GM23338 (cell line): ENCODE results near the gene RNF145. TPM values are rescaled to one million over a fixed set of nuclear protein-coding genes. Genes with fewer than 3 reads are reported as not detected.

Experiments used
- ATAC-seq: fragments of 200-7000 bp; cut with Tn5 transposase; 3 replicates; pipeline ENCODE4 v1.9.1; 2020
- DNase-seq: peaks from one replicate; pipeline ENCODE4 v3.0.0-alpha.2; 2015; ENCODE audit warnings: low spot score
- H2AFZ ChIP-seq: fragments of 200-600 bp; sonication (generic); 2 replicates; pipeline ENCODE4 v1.8.0; 2016; ENCODE audit warnings: antibody characterized with exemption, mild to moderate bottlenecking, moderate library complexity
- H3F3A ChIP-seq: fragments of 200-600 bp; sonication (generic); replicated peaks from 2 replicates; pipeline ENCODE4 v1.8.0; 2017; ENCODE audit warnings: antibody characterized with exemption, mixed run types, low read depth
- H3K27ac ChIP-seq: fragments of 200-600 bp; sonication (generic); 2 replicates; pipeline ENCODE4 v1.6.1; 2016; ENCODE audit warnings: low read depth
- H3K27me3 ChIP-seq: fragments of 200-600 bp; sonication (generic); 2 replicates; pipeline ENCODE4 v1.8.0; 2016; ENCODE audit warnings: mild to moderate bottlenecking, mixed run types, moderate library complexity; ENCODE audit not compliant: insufficient read depth
- H3K36me3 ChIP-seq: fragments of 200-600 bp; sonication (generic); 2 replicates; pipeline ENCODE4 v1.8.0; 2016; ENCODE audit warnings: mild to moderate bottlenecking; ENCODE audit not compliant: insufficient read depth
- H3K4me1 ChIP-seq: fragments of 200-600 bp; sonication (generic); 2 replicates; pipeline ENCODE4 v1.8.0; 2016; ENCODE audit warnings: mild to moderate bottlenecking, moderate library complexity; ENCODE audit not compliant: insufficient read depth
- H3K4me2 ChIP-seq: fragments of 200-600 bp; sonication (generic); 2 replicates; pipeline ENCODE4 v1.7.1; 2017; ENCODE audit warnings: mixed run types
- H3K4me3 ChIP-seq: fragments of 200-600 bp; sonication (generic); 2 replicates; pipeline ENCODE4 v1.6.1; 2016; ENCODE audit warnings: mixed run types
- H3K79me2 ChIP-seq: fragments of 200-600 bp; sonication (generic); replicated peaks from 2 replicates; pipeline ENCODE4 v1.8.0; 2017; ENCODE audit warnings: mild to moderate bottlenecking; ENCODE audit not compliant: insufficient read depth
- H3K9me2 ChIP-seq: fragments of 200-600 bp; sonication (generic); 2 replicates; pipeline ENCODE4 v1.8.0; 2017; ENCODE audit not compliant: insufficient read depth
- H4K20me1 ChIP-seq: fragments of 200-600 bp; sonication (generic); replicated peaks from 2 replicates; pipeline ENCODE4 v1.8.0; 2017; ENCODE audit warnings: mild to moderate bottlenecking; ENCODE audit not compliant: insufficient read depth
- H3K27ac Mint-ChIP-seq: 2 replicates; pipeline ENCODE4 v1.8.0; 2020; ENCODE audit warnings: inconsistent platforms, mild to moderate bottlenecking, moderate library complexity, mixed read lengths
- H3K27me3 Mint-ChIP-seq: 3 replicates; pipeline ENCODE4 v1.8.0; 2022; ENCODE audit warnings: low read depth, mild to moderate bottlenecking, moderate library complexity, mixed read lengths, inconsistent platforms; ENCODE audit not compliant: insufficient read depth, poor library complexity
- H3K36me3 Mint-ChIP-seq: 3 replicates; pipeline ENCODE4 v1.8.0; 2021; ENCODE audit warnings: low read depth, mild to moderate bottlenecking, inconsistent platforms, moderate library complexity, mixed read lengths
- H3K4me1 Mint-ChIP-seq: 3 replicates; pipeline ENCODE4 v1.8.0; 2020; ENCODE audit warnings: mild to moderate bottlenecking, inconsistent platforms, mixed read lengths
- H3K4me3 Mint-ChIP-seq: 3 replicates; pipeline ENCODE4 v1.8.0; 2021; ENCODE audit warnings: moderate library complexity, mild to moderate bottlenecking, inconsistent platforms, mixed read lengths
- H3K9me3 Mint-ChIP-seq: 3 replicates; pipeline ENCODE4 v1.8.0; 2020; ENCODE audit warnings: moderate library complexity, mild to moderate bottlenecking, inconsistent platforms, mixed read lengths
- EZH2 ChIP-seq: fragments of 200-600 bp; sonication (generic); IDR thresholded peaks from one replicate; pipeline ENCODE4 v1.8.0; 2017; ENCODE audit warnings: antibody characterized with exemption, mild to moderate bottlenecking, low read depth; ENCODE audit not compliant: unreplicated experiment
- JUNB ChIP-seq: IDR thresholded peaks from one replicate; pipeline ENCODE4 v1.6.1; 2016; ENCODE audit warnings: antibody characterized with exemption; ENCODE audit not compliant: unreplicated experiment
- NANOG ChIP-seq: IDR thresholded peaks from 2 replicates; pipeline ENCODE4 v1.6.1; 2016; ENCODE audit warnings: antibody characterized with exemption, borderline replicate concordance
- POLR2AphosphoS5 ChIP-seq: IDR thresholded peaks from 2 replicates; pipeline ENCODE4 v1.6.1; 2016; ENCODE audit warnings: antibody characterized with exemption, low read depth
- ZNF114 ChIP-seq: fragments of 250-450 bp; sonication (Bioruptor Pico); IDR thresholded peaks from 2 replicates; pipeline ENCODE4 v1.5.0; 2020; ENCODE audit warnings: mild to moderate bottlenecking, moderate library complexity
- polyA plus RNA-seq: library from polyadenylated mRNA; unstranded; fragments of >200 nt; fragmentation: Nextera tagmentation; extraction: Ambion mirVana; gene quantifications from 2 replicates; pipeline ENCODE4 v1.2.1, GENCODE V29; 2016
- total RNA-seq: library from RNA; depleted of rRNA; stranded (reverse); fragments of >200 nt; shearing (Covaris generic); gene quantifications from 2 replicates; pipeline ENCODE4 v1.2.3, GENCODE V29; 2014
- TF ChIP-seq, protein P1 (sequence below): IDR thresholded peaks from 2 replicates; pipeline ENCODE4 v1.6.1; 2016; ENCODE audit warnings: antibody characterized with exemption
- TF ChIP-seq, protein P2 (sequence below): fragments of 250-450 bp; sonication (Bioruptor Pico); IDR thresholded peaks from 2 replicates; pipeline ENCODE4 v1.5.0; 2020; ENCODE audit warnings: mild to moderate bottlenecking, moderate library complexity

RNF145 gene
- total and polyA plus RNA-seq, 2 experiments from 2014 or later = 15.6 to 43.5 TPM

DNA sequence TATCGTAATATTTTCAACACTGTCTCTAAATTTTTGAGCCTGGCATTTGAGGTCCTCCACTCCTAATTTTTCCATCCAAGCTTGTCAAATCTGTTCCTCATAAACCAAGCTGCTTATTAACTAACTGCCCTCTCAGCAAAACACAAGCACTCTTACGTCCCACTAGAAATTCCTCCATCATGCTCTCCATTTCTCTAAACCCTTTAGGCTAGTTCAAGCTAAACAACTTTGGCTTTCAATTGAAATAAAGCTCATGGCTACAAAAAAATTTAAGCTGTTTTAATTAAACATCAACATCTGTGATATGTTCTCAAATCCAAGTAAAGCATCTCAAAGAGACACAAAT lies 45.7 kb downstream of the RNF145 start:
- Histone ChIP-seq H3K4me3 (no peak overlapping the region), H3K27ac (no peak overlapping the region), H3K79me2 (no peaks in the 10 kb centered on the region), H3K27me3 (no peaks in the 10 kb centered on the region), H3K9me2 (no peaks in the 10 kb centered on the region), H3K36me3 (no peaks in the 10 kb centered on the region), H3K4me2 (no peak overlapping the region), H3F3A (no peaks in the 10 kb centered on the region), H4K20me1 (no peaks in the 10 kb centered on the region), H3K4me1 (no peaks in the 10 kb centered on the region; the same call in 1 of the 2 replicates), H2AFZ (no peak overlapping the region)
- no peak overlapping the region for H3K27ac Mint-ChIP-seq
- no peaks in the 10 kb centered on the region for H3K9me3 Mint-ChIP-seq
- H3K4me3 Mint-ChIP-seq = no peak overlapping the region
- H3K36me3 Mint-ChIP-seq = peaks cover 20% of the 10 kb centered on the region; the same call in 2 of the 3 replicates
- peaks cover 17% of the 10 kb centered on the region; the same call in 2 of the 3 replicates for H3K4me1 Mint-ChIP-seq
- H3K27me3 Mint-ChIP-seq = no peaks in the 10 kb centered on the region
- DNase-seq = no peak
- TF ChIP-seq JUNB (no peak), NANOG (no peak), EZH2 (no peak)
- ATAC-seq = no peak

DNA sequence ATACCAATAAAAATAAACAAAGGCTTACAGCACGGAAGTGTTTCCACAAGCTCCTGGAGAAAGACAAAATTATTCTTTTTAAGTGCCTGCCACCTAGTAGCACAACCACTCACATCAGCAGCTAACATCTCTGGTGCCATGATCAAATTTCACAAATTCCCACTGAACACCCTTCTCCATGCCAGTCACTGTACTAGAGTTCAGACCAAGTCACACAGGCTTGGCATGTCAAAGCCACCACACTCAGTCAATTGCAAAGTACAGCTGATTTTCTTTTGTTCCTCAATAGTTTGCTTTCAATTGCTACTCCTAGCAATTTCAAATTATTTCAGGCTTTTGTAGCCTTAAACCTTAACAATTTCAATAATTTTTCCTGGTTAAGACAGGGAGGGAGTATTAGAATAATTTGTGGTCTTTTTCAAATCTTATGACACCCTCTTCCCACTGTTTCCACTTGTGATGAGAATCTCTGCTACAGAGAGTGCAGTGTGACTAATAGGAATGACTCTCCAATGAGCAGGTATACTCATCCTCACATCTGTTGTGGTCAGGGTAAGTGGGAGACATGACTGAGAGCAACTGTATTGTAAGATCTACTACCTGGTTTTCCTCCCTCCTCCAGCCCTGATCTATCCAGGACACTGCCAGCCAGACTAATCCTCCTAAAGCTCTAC lies 46.2 kb downstream of the RNF145 start:
- Histone ChIP-seq H3K4me3 (no peak overlapping the region), H2AFZ (no peak overlapping the region), H3K36me3 (no peaks in the 10 kb centered on the region), H3K27me3 (no peaks in the 10 kb centered on the region), H3K4me2 (no peak overlapping the region), H3K27ac (no peak overlapping the region), H3K9me2 (no peaks in the 10 kb centered on the region), H3K4me1 (no peaks in the 10 kb centered on the region; the same call in 1 of the 2 replicates), H3F3A (no peaks in the 10 kb centered on the region), H4K20me1 (no peaks in the 10 kb centered on the region), H3K79me2 (no peaks in the 10 kb centered on the region)
- Mint-ChIP-seq H3K9me3 (no peaks in the 10 kb centered on the region), H3K4me1 (peaks cover 18% of the 10 kb centered on the region; the same call in 2 of the 3 replicates), H3K4me3 (no peak overlapping the region), H3K27me3 (no peaks in the 10 kb centered on the region), H3K36me3 (peaks cover 25% of the 10 kb centered on the region; the same call in 2 of the 3 replicates), H3K27ac (no peak overlapping the region)
- TF ChIP-seq POLR2AphosphoS5 (no peak), EZH2 (no peak), ZNF114 (CRISPR knock-in tag) (no peak), NANOG (no peak)
- TF ChIP-seq, protein P1, sequence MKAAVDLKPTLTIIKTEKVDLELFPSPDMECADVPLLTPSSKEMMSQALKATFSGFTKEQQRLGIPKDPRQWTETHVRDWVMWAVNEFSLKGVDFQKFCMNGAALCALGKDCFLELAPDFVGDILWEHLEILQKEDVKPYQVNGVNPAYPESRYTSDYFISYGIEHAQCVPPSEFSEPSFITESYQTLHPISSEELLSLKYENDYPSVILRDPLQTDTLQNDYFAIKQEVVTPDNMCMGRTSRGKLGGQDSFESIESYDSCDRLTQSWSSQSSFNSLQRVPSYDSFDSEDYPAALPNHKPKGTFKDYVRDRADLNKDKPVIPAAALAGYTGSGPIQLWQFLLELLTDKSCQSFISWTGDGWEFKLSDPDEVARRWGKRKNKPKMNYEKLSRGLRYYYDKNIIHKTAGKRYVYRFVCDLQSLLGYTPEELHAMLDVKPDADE = no peak
- TF ChIP-seq, protein P2, sequence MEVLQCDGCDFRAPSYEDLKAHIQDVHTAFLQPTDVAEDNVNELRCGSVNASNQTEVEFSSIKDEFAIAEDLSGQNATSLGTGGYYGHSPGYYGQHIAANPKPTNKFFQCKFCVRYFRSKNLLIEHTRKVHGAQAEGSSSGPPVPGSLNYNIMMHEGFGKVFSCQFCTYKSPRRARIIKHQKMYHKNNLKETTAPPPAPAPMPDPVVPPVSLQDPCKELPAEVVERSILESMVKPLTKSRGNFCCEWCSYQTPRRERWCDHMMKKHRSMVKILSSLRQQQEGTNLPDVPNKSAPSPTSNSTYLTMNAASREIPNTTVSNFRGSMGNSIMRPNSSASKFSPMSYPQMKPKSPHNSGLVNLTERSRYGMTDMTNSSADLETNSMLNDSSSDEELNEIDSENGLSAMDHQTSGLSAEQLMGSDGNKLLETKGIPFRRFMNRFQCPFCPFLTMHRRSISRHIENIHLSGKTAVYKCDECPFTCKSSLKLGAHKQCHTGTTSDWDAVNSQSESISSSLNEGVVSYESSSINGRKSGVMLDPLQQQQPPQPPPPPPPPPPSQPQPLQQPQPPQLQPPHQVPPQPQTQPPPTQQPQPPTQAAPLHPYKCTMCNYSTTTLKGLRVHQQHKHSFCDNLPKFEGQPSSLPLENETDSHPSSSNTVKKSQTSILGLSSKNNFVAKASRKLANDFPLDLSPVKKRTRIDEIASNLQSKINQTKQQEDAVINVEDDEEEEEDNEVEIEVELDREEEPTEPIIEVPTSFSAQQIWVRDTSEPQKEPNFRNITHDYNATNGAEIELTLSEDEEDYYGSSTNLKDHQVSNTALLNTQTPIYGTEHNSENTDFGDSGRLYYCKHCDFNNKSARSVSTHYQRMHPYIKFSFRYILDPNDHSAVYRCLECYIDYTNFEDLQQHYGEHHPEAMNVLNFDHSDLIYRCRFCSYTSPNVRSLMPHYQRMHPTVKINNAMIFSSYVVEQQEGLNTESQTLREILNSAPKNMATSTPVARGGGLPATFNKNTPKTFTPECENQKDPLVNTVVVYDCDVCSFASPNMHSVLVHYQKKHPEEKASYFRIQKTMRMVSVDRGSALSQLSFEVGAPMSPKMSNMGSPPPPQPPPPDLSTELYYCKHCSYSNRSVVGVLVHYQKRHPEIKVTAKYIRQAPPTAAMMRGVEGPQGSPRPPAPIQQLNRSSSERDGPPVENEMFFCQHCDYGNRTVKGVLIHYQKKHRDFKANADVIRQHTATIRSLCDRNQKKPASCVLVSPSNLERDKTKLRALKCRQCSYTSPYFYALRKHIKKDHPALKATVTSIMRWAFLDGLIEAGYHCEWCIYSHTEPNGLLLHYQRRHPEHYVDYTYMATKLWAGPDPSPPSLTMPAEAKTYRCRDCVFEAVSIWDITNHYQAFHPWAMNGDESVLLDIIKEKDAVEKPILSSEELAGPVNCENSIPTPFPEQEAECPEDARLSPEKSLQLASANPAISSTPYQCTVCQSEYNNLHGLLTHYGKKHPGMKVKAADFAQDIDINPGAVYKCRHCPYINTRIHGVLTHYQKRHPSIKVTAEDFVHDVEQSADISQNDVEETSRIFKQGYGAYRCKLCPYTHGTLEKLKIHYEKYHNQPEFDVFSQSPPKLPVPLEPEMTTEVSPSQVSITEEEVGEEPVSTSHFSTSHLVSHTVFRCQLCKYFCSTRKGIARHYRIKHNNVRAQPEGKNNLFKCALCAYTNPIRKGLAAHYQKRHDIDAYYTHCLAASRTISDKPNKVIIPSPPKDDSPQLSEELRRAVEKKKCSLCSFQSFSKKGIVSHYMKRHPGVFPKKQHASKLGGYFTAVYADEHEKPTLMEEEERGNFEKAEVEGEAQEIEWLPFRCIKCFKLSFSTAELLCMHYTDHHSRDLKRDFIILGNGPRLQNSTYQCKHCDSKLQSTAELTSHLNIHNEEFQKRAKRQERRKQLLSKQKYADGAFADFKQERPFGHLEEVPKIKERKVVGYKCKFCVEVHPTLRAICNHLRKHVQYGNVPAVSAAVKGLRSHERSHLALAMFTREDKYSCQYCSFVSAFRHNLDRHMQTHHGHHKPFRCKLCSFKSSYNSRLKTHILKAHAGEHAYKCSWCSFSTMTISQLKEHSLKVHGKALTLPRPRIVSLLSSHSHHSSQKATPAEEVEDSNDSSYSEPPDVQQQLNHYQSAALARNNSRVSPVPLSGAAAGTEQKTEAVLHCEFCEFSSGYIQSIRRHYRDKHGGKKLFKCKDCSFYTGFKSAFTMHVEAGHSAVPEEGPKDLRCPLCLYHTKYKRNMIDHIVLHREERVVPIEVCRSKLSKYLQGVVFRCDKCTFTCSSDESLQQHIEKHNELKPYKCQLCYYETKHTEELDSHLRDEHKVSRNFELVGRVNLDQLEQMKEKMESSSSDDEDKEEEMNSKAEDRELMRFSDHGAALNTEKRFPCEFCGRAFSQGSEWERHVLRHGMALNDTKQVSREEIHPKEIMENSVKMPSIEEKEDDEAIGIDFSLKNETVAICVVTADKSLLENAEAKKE (CRISPR knock-in tag) = no peak
- ATAC-seq = no peak
- no peak for DNase-seq
